Measurements from ENCODE around the gene CISD3. TPM values are rescaled to one million over a fixed set of nuclear protein-coding genes. Genes with fewer than 3 reads are reported as not detected.

The CISD3 gene
- total RNA-seq, 4 donors from 2014 or later, result 0.26 to 22.0 (median 2.9) TPM

GRCh38 chr17:38716368-38717005 lies 13.7 kb upstream of the CISD3 start:
- Histone ChIP-seq H3K36me3 (no peaks in the 10 kb centered on the region), H3K27me3 (no peaks in the 10 kb centered on the region), H3K4me3 (no peak overlapping the region), H3K27ac (no peak overlapping the region), H3K4me1 (no peaks in the 10 kb centered on the region), H3K9me3 (no peaks in the 10 kb centered on the region)
- TF ChIP-seq CTCF (IDR thresholded peaks at IDR 0.05), result no peak
- TF ChIP-seq POLR2A (IDR thresholded peaks at IDR 0.05), result no peak
- intact Hi-C loops (cut with DNase I; ENCODE audit: low total_unique reads), result no loop called here
- DNase-seq, result no peak

GRCh38 chr17:38717139-38717745 lies 12.9 kb upstream of the CISD3 start:
- Histone ChIP-seq H3K27me3 (no peaks in the 10 kb centered on the region), H3K4me1 (no peaks in the 10 kb centered on the region), H3K27ac (no peak overlapping the region), H3K36me3 (no peaks in the 10 kb centered on the region), H3K9me3 (no peaks in the 10 kb centered on the region), H3K4me3 (no peak overlapping the region)
- TF ChIP-seq CTCF (IDR thresholded peaks at IDR 0.05), result no peak
- no peak for TF ChIP-seq POLR2A (IDR thresholded peaks at IDR 0.05)
- no peak for DNase-seq
- intact Hi-C loops (cut with DNase I; ENCODE audit: low total_unique reads), result no loop called here

- no peaks in the 10 kb centered on the region for H3K27me3 ChIP-seq
- H3K4me1 ChIP-seq, result no peaks in the 10 kb centered on the region
- DNase-seq, result no peak
- H3K36me3 ChIP-seq, result no peaks in the 10 kb centered on the region
- H3K9me3 ChIP-seq, result no peaks in the 10 kb centered on the region
- no peak overlapping the region for H3K4me3 ChIP-seq
- intact Hi-C loops (cut with DNase I; ENCODE audit: low total_unique reads), result no loop called here
- H3K27ac ChIP-seq, result no peak overlapping the region
- no peak for TF ChIP-seq CTCF (IDR thresholded peaks at IDR 0.05)
- no peak for TF ChIP-seq POLR2A (IDR thresholded peaks at IDR 0.05)
These were observed 10.7 kb upstream of the CISD3 start for GRCh38 chr17:38719289-38719942.

- Histone ChIP-seq H3K36me3 (no peaks in the 10 kb centered on the region), H3K4me3 (no peak overlapping the region), H3K4me1 (no peaks in the 10 kb centered on the region), H3K27ac (no peak overlapping the region), H3K27me3 (no peaks in the 10 kb centered on the region), H3K9me3 (no peaks in the 10 kb centered on the region)
- no peak for DNase-seq
- intact Hi-C loops (cut with DNase I; ENCODE audit: low total_unique reads), result no loop called here
- TF ChIP-seq POLR2A (IDR thresholded peaks at IDR 0.05) (no peak), CTCF (IDR thresholded peaks at IDR 0.05) (no peak)
These were observed 10.0 kb upstream of the CISD3 start for GRCh38 chr17:38719943-38720641.

GRCh38 chr17:38720941-38721340 lies 9.2 kb upstream of the CISD3 start:
- TF ChIP-seq CTCF (IDR thresholded peaks at IDR 0.05), result no peak
- TF ChIP-seq POLR2A (IDR thresholded peaks at IDR 0.05), result no peak
- no peaks in the 10 kb centered on the region for H3K4me1 ChIP-seq
- no peak for DNase-seq
- H3K9me3 ChIP-seq, result no peaks in the 10 kb centered on the region
- H3K27me3 ChIP-seq, result no peaks in the 10 kb centered on the region
- H3K36me3 ChIP-seq, result no peaks in the 10 kb centered on the region
- no peak overlapping the region for H3K4me3 ChIP-seq
- intact Hi-C loops (cut with DNase I; ENCODE audit: low total_unique reads), result no loop called here
- H3K27ac ChIP-seq, result no peak overlapping the region
